ENCODE results near the gene MYOT. TPM values are rescaled to one million over a fixed set of nuclear protein-coding genes. Genes with fewer than 3 reads are reported as not detected.

MYOT gene
- total RNA-seq = not detected

DNA sequence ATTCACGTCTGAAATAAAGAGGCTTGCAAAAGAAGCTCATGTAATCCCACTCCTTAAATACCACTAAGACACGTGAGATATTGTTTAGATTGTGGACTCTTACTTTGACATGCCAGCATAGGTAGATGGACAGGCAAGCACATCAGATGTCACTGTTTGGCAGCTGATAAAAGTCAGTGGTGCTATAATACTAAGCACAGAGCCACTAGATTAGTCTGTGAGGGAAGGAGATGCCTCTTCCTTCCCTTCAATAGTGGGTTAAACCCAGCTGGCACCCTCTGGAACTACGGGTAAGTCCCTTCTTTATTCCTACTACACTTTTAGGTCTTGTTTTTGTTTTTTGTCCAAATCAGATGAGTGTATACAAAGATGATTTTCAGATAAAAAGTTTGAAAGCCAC, at the start of gene MYOT:
MYOT (plus strand) TSS at position 197 of the 400 bp plus-strand sequence. CDS start 2,792 bp downstream, outside the sequence.
- Mint-ChIP-seq H3K27ac (no peak within 1 kb of the TSS), H3K27me3 (no peaks in the 10 kb centered on the region), H3K9me3 (no peaks in the 10 kb centered on the region), H3K36me3 (ENCODE audit: low read depth) (no peaks in the 10 kb centered on the region), H3K4me1 (no peaks in the 10 kb centered on the region), H3K4me3 (no peak within 1 kb of the TSS)
- no peak for ATAC-seq (replicated peaks)

GRCh38 chr5:137819766-137820165, 47.9 kb upstream of the MYOT start:
- no peak for ATAC-seq (replicated peaks)
- no peaks in the 10 kb centered on the region for H3K27me3 Mint-ChIP-seq
- H3K9me3 Mint-ChIP-seq = no peaks in the 10 kb centered on the region
- no peaks in the 10 kb centered on the region for H3K36me3 Mint-ChIP-seq (ENCODE audit: low read depth)
- H3K27ac Mint-ChIP-seq = no peak overlapping the region
- H3K4me1 Mint-ChIP-seq = no peaks in the 10 kb centered on the region
- no peak overlapping the region for H3K4me3 Mint-ChIP-seq

- Mint-ChIP-seq H3K4me3 (no peak overlapping the region), H3K36me3 (ENCODE audit: low read depth) (no peaks in the 10 kb centered on the region), H3K4me1 (no peaks in the 10 kb centered on the region), H3K27me3 (no peaks in the 10 kb centered on the region), H3K27ac (no peak overlapping the region), H3K9me3 (peaks cover 4% of the 10 kb centered on the region)
- no peak for ATAC-seq (replicated peaks)
These were observed 45.4 kb upstream of the MYOT start for GRCh38 chr5:137822158-137822764.

GRCh38 chr5:137822984-137823383, 44.7 kb upstream of the MYOT start:
- H3K4me1 Mint-ChIP-seq = no peaks in the 10 kb centered on the region
- H3K36me3 Mint-ChIP-seq (ENCODE audit: low read depth) = no peaks in the 10 kb centered on the region
- H3K27me3 Mint-ChIP-seq = no peaks in the 10 kb centered on the region
- H3K9me3 Mint-ChIP-seq = peaks cover 4% of the 10 kb centered on the region
- no peak overlapping the region for H3K27ac Mint-ChIP-seq
- H3K4me3 Mint-ChIP-seq = no peak overlapping the region
- no peak for ATAC-seq (replicated peaks)

DNA sequence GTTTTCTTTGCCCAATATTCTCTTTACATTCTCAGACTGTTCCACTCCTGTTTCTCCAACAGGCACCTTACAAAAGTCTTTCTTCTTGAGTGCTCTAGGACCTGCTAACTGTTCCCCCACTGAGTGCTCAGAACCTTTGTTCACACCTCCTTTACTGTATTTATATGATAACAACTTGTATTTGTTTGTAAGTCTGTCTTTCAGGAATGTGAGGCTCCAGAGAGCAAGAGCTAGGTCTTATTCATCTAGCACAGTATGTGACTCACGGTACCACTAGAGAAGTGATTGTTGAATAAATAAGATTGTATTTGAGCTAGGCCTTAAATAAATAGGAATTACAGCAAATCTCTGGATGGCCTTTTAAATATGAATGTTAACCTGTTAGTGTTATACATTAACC, 42.5 kb upstream of the MYOT start:
- peaks cover 4% of the 10 kb centered on the region for H3K9me3 Mint-ChIP-seq
- no peak overlapping the region for H3K4me3 Mint-ChIP-seq
- no peaks in the 10 kb centered on the region for H3K27me3 Mint-ChIP-seq
- H3K4me1 Mint-ChIP-seq = no peaks in the 10 kb centered on the region
- H3K27ac Mint-ChIP-seq = no peak overlapping the region
- ATAC-seq (replicated peaks) = no peak
- H3K36me3 Mint-ChIP-seq (ENCODE audit: low read depth) = no peaks in the 10 kb centered on the region

DNA sequence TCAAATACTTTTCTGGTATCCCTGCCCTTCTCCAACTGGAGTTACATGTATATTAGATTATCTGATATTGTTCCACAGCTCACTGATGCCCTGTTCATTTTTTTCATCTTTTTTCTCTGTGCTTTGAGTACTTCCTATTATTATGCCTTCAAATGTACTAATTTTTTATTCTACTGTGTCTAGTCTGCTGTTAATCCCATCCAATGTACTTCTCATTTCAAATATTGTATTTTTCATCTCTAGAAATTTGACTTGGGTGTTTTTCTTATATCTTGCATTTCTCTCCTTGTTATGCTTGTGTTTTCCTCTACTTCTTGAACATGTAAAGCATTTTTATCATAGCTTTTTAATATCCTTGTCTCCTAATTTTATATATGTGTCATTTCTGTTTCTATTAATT, 41.6 kb upstream of the MYOT start:
- peaks cover 4% of the 10 kb centered on the region for H3K9me3 Mint-ChIP-seq
- no peaks in the 10 kb centered on the region for H3K36me3 Mint-ChIP-seq (ENCODE audit: low read depth)
- H3K4me3 Mint-ChIP-seq = no peak overlapping the region
- no peaks in the 10 kb centered on the region for H3K27me3 Mint-ChIP-seq
- H3K27ac Mint-ChIP-seq = no peak overlapping the region
- H3K4me1 Mint-ChIP-seq = no peaks in the 10 kb centered on the region
- no peak for ATAC-seq (replicated peaks)

DNA sequence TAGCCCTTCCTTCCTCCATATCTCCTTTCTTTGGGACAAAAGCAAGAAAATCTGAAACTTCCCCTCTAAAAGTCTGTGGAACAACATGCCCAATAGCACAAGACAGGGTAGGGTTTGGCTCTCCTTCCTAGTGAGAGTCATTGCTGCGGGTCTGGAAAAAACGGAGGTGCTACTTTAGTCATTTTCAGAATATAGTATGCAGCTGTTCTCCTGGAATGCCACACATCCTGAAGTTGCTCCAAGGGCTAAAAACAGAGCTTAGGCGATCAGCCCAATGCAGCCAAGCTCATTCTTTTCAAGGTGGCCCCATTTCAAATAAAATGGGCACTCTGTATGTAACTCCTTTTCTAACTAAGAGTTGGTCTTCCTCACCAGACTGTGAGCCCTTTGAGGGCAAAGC, 39.5 kb upstream of the MYOT start:
- Mint-ChIP-seq H3K4me1 (no peaks in the 10 kb centered on the region), H3K36me3 (ENCODE audit: low read depth) (no peaks in the 10 kb centered on the region), H3K4me3 (no peak overlapping the region), H3K27ac (no peak overlapping the region), H3K9me3 (peaks cover 4% of the 10 kb centered on the region), H3K27me3 (no peaks in the 10 kb centered on the region)
- ATAC-seq (replicated peaks) = no peak

DNA sequence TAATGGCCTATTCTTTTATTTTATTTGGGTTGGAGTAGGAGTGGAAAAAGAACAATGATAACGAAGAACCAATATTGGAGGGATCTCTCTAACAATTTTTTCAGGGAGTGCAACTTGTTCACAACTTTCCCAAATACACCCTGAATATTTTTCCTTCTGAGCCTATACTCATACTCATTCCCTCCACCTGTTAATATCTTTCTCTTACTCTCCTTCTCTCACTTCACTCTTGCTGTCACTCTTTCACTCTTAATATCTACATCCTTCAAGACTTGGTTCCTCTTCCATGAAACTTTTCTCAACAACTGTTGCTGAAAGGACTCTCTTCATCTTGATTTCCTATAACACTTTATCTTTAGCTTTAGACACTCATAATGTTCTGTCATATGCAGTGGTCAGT, 39.0 kb upstream of the MYOT start:
- Mint-ChIP-seq H3K4me1 (no peaks in the 10 kb centered on the region), H3K9me3 (peaks cover 4% of the 10 kb centered on the region), H3K27ac (no peak overlapping the region), H3K27me3 (no peaks in the 10 kb centered on the region), H3K36me3 (ENCODE audit: low read depth) (no peaks in the 10 kb centered on the region), H3K4me3 (no peak overlapping the region)
- no peak for ATAC-seq (replicated peaks)

DNA sequence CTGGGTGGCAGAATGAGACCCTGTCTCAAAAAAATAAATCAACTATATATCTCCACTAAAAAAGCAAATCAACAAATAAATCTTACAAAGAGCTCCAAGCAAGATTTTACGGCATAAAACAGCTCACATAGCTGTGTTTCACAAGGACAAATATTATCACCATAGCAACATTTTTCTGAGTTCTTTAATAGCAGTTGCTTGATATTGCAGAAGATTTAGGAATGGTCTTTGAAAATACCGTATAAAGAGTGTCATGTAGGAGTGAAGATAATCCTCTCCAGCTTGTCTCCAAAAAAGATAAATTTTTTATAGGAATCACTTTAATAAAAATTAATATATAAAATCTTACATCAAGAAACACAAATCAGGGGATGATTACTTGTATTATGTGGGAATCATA, 36.6 kb upstream of the MYOT start:
- peaks cover 1% of the 10 kb centered on the region for H3K9me3 Mint-ChIP-seq
- H3K4me1 Mint-ChIP-seq = no peaks in the 10 kb centered on the region
- no peak overlapping the region for H3K4me3 Mint-ChIP-seq
- no peaks in the 10 kb centered on the region for H3K27me3 Mint-ChIP-seq
- H3K27ac Mint-ChIP-seq = no peak overlapping the region
- no peak for ATAC-seq (replicated peaks)
- no peaks in the 10 kb centered on the region for H3K36me3 Mint-ChIP-seq (ENCODE audit: low read depth)

DNA sequence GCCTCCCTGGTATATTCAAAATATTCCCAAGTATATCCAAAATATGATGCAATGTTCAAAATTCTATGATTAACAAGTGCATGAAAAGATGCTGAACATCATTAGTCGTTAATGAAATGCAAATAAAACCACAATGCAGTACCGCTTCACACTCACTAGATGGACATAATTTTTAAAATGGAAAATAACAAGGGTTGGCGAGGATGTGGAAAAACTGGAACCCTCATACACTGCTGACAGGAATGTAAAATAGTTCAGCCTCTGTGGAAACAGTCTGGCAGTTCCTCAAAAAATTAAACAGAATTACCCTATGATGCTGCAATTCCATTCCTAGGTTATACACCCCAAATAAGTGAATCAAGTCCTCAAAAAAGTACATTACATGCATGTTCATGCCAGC, 36.1 kb upstream of the MYOT start:
- Mint-ChIP-seq H3K4me3 (no peak overlapping the region), H3K36me3 (ENCODE audit: low read depth) (no peaks in the 10 kb centered on the region), H3K27ac (no peak overlapping the region), H3K4me1 (no peaks in the 10 kb centered on the region), H3K27me3 (no peaks in the 10 kb centered on the region), H3K9me3 (no peaks in the 10 kb centered on the region)
- ATAC-seq (replicated peaks) = no peak

- H3K27me3 Mint-ChIP-seq = no peaks in the 10 kb centered on the region
- no peak overlapping the region for H3K27ac Mint-ChIP-seq
These were observed 35.2 kb upstream of the MYOT start for GRCh38 chr5:137832416-137832815.

GRCh38 chr5:137833463-137833862, 34.2 kb upstream of the MYOT start:
- Mint-ChIP-seq H3K4me1 (no peaks in the 10 kb centered on the region), H3K9me3 (no peaks in the 10 kb centered on the region), H3K4me3 (no peak overlapping the region), H3K27me3 (no peaks in the 10 kb centered on the region), H3K36me3 (ENCODE audit: low read depth) (no peaks in the 10 kb centered on the region), H3K27ac (no peak overlapping the region)
- no peak for ATAC-seq (replicated peaks)

More at GRCh38 chr5:137832416-137832815, 35.2 kb upstream of the MYOT start:
- Mint-ChIP-seq H3K4me1 (no peaks in the 10 kb centered on the region), H3K9me3 (no peaks in the 10 kb centered on the region), H3K4me3 (no peak overlapping the region), H3K36me3 (ENCODE audit: low read depth) (no peaks in the 10 kb centered on the region)
- no peak for ATAC-seq (replicated peaks)

DNA sequence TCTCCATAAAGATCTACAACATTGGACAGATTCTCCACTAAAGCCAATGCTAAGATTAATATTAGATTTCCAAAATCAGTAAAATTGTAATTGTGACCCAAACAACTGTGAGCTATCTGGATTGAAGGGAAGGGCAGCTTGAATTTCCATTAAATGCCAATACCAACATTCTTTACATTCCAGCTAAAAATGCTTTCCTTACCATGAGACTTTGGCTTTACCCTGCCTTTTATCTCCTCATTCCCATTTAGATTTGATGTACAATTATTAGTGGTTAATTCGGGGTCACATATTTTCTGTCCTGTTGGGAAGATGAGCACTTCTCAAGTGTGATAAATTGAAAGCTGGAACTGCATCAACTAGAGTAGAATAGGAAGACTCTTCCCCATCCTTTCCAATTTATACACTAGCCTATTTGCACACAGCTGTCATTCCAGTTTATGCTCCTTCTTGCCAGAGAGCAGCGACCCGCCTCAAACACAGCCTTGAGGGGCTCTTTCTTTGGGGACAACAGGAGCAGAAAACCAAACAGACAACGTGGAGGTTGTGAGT, 33.1 kb upstream of the MYOT start:
- Mint-ChIP-seq H3K36me3 (ENCODE audit: low read depth) (no peaks in the 10 kb centered on the region), H3K27me3 (no peaks in the 10 kb centered on the region), H3K9me3 (no peaks in the 10 kb centered on the region), H3K27ac (no peak overlapping the region), H3K4me3 (no peak overlapping the region), H3K4me1 (no peaks in the 10 kb centered on the region)
- ATAC-seq (replicated peaks) = no peak

DNA sequence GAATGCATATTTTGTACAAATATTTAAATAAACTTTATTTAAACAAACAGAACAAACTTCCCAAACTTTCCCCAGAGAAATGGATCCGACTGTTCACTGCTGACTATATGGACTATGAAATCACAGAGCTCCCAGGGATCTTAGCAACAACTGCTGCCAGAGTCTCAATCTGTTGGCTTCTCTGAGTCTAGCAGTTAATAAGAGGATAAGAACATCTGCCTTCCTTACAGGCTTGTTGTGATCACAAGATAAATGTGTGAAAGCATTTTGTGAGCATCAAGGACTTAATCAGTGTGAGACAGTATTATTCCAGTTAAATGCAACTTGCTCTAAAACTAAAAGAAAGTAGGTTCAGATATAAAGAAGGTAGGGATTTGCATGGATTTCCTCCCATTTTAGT, 31.4 kb upstream of the MYOT start:
- no peak overlapping the region for H3K27ac Mint-ChIP-seq
- no peak overlapping the region for H3K4me3 Mint-ChIP-seq
- no peaks in the 10 kb centered on the region for H3K27me3 Mint-ChIP-seq

GRCh38 chr5:137836997-137837396, 30.7 kb upstream of the MYOT start:
- no peaks in the 10 kb centered on the region for H3K27me3 Mint-ChIP-seq
- ATAC-seq (replicated peaks) = no peak
- no peaks in the 10 kb centered on the region for H3K9me3 Mint-ChIP-seq
- no peaks in the 10 kb centered on the region for H3K36me3 Mint-ChIP-seq (ENCODE audit: low read depth)
- no peaks in the 10 kb centered on the region for H3K4me1 Mint-ChIP-seq
- H3K4me3 Mint-ChIP-seq = no peak overlapping the region
- H3K27ac Mint-ChIP-seq = no peak overlapping the region

More for the DNA sequence above, 31.4 kb upstream of the MYOT start:
- Mint-ChIP-seq H3K4me1 (no peaks in the 10 kb centered on the region), H3K9me3 (no peaks in the 10 kb centered on the region), H3K36me3 (ENCODE audit: low read depth) (no peaks in the 10 kb centered on the region)
- no peak for ATAC-seq (replicated peaks)

All from activated T-helper 17 cell treated with anti-CD3 and anti-CD28 coated beads, Interleukin-2, amount 50 U/mL, for 72 hours (primary cell).